Stimulated activated CD4-positive, alpha-beta T cell treated with anti-CD3 and anti-CD28 coated beads, Interleukin-12 subunit alpha, Interleukin-12 subunit beta, amount 100 ng/mL, for 24 hours (primary cell): ENCODE results near the gene CDS1.
"Not testable (repeated sequence)": the region's sequence is repeated elsewhere in the genome, so short reads cannot be mapped to it uniquely, and the experiment has no call there.

Source experiments
- DNase-seq, 2 experiments: peaks; one replicate each; pipeline ENCODE4 v3.0.0-alpha.2; 2020; ENCODE audit warnings: low read depth in 2 of 2

Gene CDS1

GRCh38 chr4:84611531-84611930, 28.6 kb downstream of the CDS1 start:
- no peak for DNase-seq

GRCh38 chr4:84614891-84615290, 32.0 kb downstream of the CDS1 start:
- no peak for DNase-seq

- no peak for DNase-seq
These were observed 32.4 kb downstream of the CDS1 start for GRCh38 chr4:84615355-84615754.

- DNase-seq, result no peak
These were observed 40.0 kb downstream of the CDS1 start for GRCh38 chr4:84622959-84623358.

GRCh38 chr4:84623661-84624060, 40.7 kb downstream of the CDS1 start:
- no peak for DNase-seq

GRCh38 chr4:84626673-84627072, 43.7 kb downstream of the CDS1 start:
- no peak for DNase-seq

- no peak for DNase-seq
These were observed 48.6 kb downstream of the CDS1 start for GRCh38 chr4:84631573-84631972.

GRCh38 chr4:84632092-84632491, 49.2 kb downstream of the CDS1 start:
- DNase-seq, result no peak

- DNase-seq, result no peak
These were observed 52.0 kb downstream of the CDS1 start for GRCh38 chr4:84634961-84635360.

- no peak for DNase-seq
These were observed 55.2 kb downstream of the CDS1 start for GRCh38 chr4:84638092-84638491.

GRCh38 chr4:84639145-84639544, 56.2 kb downstream of the CDS1 start:
- DNase-seq, result no peak

GRCh38 chr4:84644087-84644486, 61.2 kb downstream of the CDS1 start:
- DNase-seq, result no peak

GRCh38 chr4:84647312-84647884, 64.5 kb downstream of the CDS1 start:
- DNase-seq, result no peak

GRCh38 chr4:84648178-84648577, 65.3 kb downstream of the CDS1 start:
- no peak for DNase-seq

- DNase-seq, result no peak
These were observed 66.1 kb downstream of the CDS1 start for GRCh38 chr4:84648863-84649647.

- no peak for DNase-seq
These were observed 68.6 kb downstream of the CDS1 start for GRCh38 chr4:84651499-84651898.

GRCh38 chr4:84652478-84652877, 69.6 kb downstream of the CDS1 start:
- no peak for DNase-seq

GRCh38 chr4:84660606-84661005, 77.7 kb downstream of the CDS1 start:
- DNase-seq, result no peak

GRCh38 chr4:84661191-84661939, 78.4 kb downstream of the CDS1 start:
- no peak for DNase-seq

- not testable (repeated sequence) for DNase-seq
These were observed 81.8 kb downstream of the CDS1 start for GRCh38 chr4:84664767-84665166.

GRCh38 chr4:84666439-84666838, 83.5 kb downstream of the CDS1 start:
- DNase-seq, result no peak

GRCh38 chr4:84669201-84669600, 86.3 kb downstream of the CDS1 start:
- no peak for DNase-seq

- DNase-seq, result no peak
These were observed 89.2 kb downstream of the CDS1 start for GRCh38 chr4:84672177-84672576.
